Measurements from ENCODE around the gene KNL1.

Gene KNL1

DNA sequence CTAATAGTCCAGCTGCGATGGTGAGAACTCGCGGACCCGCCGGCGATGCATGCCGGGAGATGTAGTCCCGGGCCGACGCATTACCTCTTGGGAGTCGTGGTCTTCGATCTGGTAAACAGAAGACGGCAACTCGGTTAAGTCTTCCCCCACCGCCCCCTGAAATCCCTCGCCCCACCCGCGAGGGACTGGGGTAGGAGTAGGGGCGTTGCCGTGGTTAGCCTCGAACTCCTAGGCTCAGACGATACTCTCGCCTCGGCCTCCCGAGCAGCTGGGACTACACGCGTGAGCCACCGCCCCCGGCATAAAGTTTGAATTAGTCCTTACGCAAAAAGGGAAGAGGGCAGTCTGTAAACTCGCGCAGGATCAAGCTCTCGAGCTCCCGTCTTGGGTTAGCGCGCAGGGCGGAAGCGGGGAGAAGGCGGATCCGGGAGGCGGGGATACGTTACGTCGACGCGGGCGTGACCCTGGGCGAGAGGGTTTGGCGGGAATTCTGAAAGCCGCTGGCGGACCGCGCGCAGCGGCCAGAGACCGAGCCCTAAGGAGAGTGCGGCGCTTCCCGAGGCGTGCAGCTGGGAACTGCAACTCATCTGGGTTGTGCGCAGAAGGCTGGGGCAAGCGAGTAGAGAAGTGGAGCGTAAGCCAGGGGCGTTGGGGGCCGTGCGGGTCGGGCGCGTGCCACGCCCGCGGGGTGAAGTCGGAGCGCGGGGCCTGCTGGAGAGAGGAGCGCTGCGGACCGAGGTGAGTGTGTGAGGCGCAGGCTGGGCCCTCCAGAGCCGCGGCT lies 100.8 kb downstream of the KNL1 start, which contains the start of gene RAD51:
Gene RAD51, plus strand, starts transcription at position 487 of the 781 bp plus-strand sequence. CDS start 3,585 bp downstream, outside the sequence.
- peaks cover 20 to 22% of the 10 kb centered on the region in 2 experiments for H3K4me1 ChIP-seq (ENCODE audit: control insufficient read depth in 1 of 2, insufficient read depth in 1 of 2, low read depth in 1 of 2, low read length in 1 of 2)

DNA sequence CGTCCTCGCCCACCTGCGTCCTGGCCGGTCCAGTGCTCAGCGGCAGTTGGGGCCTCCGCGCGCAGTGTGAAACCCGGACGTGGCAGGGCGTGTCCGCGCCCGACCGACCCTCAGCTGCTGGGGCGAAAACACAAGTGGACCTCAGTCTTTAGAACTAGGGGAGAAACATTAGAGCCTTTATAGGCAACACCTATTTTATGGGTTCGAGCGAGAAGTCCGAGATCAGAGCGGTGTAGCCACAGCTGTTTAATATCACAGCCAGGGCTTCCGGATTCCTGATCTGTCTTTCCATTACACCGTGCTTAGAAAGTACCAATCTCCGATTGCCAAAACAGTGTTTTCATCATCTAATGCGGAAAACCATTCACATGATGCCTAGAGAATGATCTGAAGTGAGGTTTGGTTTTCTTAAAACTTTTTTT lies 101.4 kb downstream of the KNL1 start:
- H3K36me3 ChIP-seq = peaks cover 10% of the 10 kb centered on the region
- peak overlapping the region; percentile 94 for H3K27ac ChIP-seq
- H3K4me1 ChIP-seq (ENCODE audit: control insufficient read depth in 1 of 2, insufficient read depth in 1 of 2, low read depth in 1 of 2, low read length in 1 of 2) = peaks cover 20 to 22% of the 10 kb centered on the region in 2 experiments
- H3K27me3 ChIP-seq = no peaks in the 10 kb centered on the region
- peak overlapping the region; percentile 87 to 99 for H3K4me3 ChIP-seq (ENCODE audit: low read depth in 1 of 2, low read length in 1 of 2)
- no peaks in the 10 kb centered on the region for H3K9me3 ChIP-seq
- TF ChIP-seq, protein P1, sequence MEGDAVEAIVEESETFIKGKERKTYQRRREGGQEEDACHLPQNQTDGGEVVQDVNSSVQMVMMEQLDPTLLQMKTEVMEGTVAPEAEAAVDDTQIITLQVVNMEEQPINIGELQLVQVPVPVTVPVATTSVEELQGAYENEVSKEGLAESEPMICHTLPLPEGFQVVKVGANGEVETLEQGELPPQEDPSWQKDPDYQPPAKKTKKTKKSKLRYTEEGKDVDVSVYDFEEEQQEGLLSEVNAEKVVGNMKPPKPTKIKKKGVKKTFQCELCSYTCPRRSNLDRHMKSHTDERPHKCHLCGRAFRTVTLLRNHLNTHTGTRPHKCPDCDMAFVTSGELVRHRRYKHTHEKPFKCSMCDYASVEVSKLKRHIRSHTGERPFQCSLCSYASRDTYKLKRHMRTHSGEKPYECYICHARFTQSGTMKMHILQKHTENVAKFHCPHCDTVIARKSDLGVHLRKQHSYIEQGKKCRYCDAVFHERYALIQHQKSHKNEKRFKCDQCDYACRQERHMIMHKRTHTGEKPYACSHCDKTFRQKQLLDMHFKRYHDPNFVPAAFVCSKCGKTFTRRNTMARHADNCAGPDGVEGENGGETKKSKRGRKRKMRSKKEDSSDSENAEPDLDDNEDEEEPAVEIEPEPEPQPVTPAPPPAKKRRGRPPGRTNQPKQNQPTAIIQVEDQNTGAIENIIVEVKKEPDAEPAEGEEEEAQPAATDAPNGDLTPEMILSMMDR (IDR thresholded peaks at IDR 0.05) = no peak

More for the DNA sequence above, 100.8 kb downstream of the KNL1 start, which contains the start of gene RAD51:
- Histone ChIP-seq H3K27ac (peak within 1 kb of the TSS; percentile 94), H3K9me3 (no peaks in the 10 kb centered on the region), H3K4me3 (ENCODE audit: low read depth in 1 of 2, low read length in 1 of 2) (peak within 1 kb of the TSS; percentile 87 to 99), H3K27me3 (no peaks in the 10 kb centered on the region), H3K36me3 (peaks cover 4% of the 10 kb centered on the region)
- TF ChIP-seq, protein P1 (IDR thresholded peaks at IDR 0.05) = no peak

DNA sequence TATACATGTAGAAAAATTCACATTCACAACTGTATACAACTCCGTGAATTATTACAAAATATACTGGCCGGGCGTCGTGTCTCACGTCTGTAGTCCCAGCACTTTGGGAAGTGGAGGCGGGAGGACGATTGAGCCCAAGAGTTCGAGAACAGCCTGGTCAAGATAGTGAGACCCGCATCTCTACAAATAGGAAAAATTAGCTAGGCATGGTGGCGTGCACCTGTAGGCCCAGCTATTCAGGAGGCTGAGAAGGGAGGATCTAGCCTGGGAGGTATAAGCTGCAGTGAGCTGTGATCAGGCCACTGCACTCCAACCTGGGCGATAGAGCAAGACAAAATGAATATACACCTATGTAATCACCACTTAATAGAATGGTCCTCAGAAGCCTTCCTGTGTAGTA lies 102.2 kb downstream of the KNL1 start:
- peaks cover 17% of the 10 kb centered on the region for H3K36me3 ChIP-seq
- H3K4me1 ChIP-seq (ENCODE audit: control insufficient read depth in 1 of 2, insufficient read depth in 1 of 2, low read depth in 1 of 2, low read length in 1 of 2) = peaks cover 20 to 22% of the 10 kb centered on the region in 2 experiments
- H3K27ac ChIP-seq = no peak overlapping the region
- H3K9me3 ChIP-seq = no peaks in the 10 kb centered on the region
- H3K4me3 ChIP-seq (ENCODE audit: low read depth in 1 of 2, low read length in 1 of 2) = no peak overlapping the region
- TF ChIP-seq, protein P1 (IDR thresholded peaks at IDR 0.05) = no peak
- no peaks in the 10 kb centered on the region for H3K27me3 ChIP-seq

DNA sequence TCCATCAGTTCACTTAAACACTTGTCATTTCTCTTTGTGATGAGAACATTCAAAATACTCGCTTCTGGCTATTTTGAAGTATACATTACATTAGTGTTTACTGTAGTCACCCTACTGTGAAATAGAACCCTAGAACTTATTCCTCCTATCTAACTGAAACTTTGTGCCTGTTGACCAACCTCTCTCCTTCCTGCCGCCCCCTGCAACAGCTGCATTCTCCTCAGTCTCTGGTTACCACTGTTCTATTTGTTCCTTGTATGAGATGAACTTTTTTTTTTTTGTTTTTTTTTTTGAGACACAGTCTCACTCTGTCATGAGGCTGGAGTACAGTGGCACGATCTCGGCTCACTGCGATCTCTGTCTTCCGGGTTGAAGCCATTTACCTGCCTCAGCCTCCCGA lies 103.9 kb downstream of the KNL1 start:
- Histone ChIP-seq H3K4me1 (ENCODE audit: control insufficient read depth in 1 of 2, insufficient read depth in 1 of 2, low read depth in 1 of 2, low read length in 1 of 2) (peaks cover 20 to 22% of the 10 kb centered on the region in 2 experiments), H3K27me3 (no peaks in the 10 kb centered on the region), H3K9me3 (no peaks in the 10 kb centered on the region), H3K4me3 (ENCODE audit: low read depth in 1 of 2, low read length in 1 of 2) (no peak overlapping the region), H3K36me3 (peaks cover 17% of the 10 kb centered on the region), H3K27ac (no peak overlapping the region)
- TF ChIP-seq, protein P1 (IDR thresholded peaks at IDR 0.05) = no peak

DNA sequence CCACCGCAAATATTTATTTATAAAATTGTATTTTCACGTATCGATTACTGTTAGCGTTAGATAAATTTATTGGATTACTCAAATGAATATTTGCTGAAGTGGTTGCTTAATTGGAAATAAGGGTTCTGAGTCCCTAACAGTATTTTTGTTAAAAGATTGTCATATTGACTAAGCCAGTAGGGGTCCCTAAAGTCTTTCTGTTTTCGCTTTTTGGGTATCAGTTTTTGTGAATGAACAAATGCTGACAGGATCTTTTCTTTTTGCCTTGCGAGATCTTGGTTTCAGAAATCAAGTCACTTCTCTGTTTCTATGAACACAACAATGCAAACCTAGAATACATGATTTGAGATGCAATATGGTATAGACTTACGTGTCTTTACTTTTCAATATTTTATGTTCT lies 108.0 kb downstream of the KNL1 start:
- H3K27ac ChIP-seq = no peak overlapping the region
- TF ChIP-seq, protein P1 (IDR thresholded peaks at IDR 0.05) = no peak
- H3K27me3 ChIP-seq = no peaks in the 10 kb centered on the region
- H3K9me3 ChIP-seq = no peaks in the 10 kb centered on the region
- H3K4me1 ChIP-seq (ENCODE audit: control insufficient read depth in 1 of 2, insufficient read depth in 1 of 2, low read depth in 1 of 2, low read length in 1 of 2) = no peaks in the 10 kb centered on the region
- H3K4me3 ChIP-seq (ENCODE audit: low read depth in 1 of 2, low read length in 1 of 2) = no peak overlapping the region
- H3K36me3 ChIP-seq = peaks cover 36% of the 10 kb centered on the region
